ENCODE results near the gene SEC14L1.

SEC14L1 gene

GRCh38 chr17:77165577-77165976, 24.8 kb downstream of the SEC14L1 start:
- DNase-seq: no peak

GRCh38 chr17:77167472-77168306, 26.9 kb downstream of the SEC14L1 start:
- DNase-seq: no peak

- no peak for DNase-seq
These were observed 32.3 kb downstream of the SEC14L1 start for GRCh38 chr17:77173104-77173503.

- no peak for DNase-seq
These were observed 34.3 kb downstream of the SEC14L1 start for GRCh38 chr17:77174928-77175661.

- DNase-seq: no peak
These were observed 36.4 kb downstream of the SEC14L1 start for GRCh38 chr17:77177002-77177741.

- DNase-seq: no peak
These were observed 37.3 kb downstream of the SEC14L1 start for GRCh38 chr17:77178050-77178449.

GRCh38 chr17:77178563-77178962, 37.8 kb downstream of the SEC14L1 start:
- no peak for DNase-seq

GRCh38 chr17:77180503-77181357, 40.0 kb downstream of the SEC14L1 start:
- DNase-seq: no peak

DNA sequence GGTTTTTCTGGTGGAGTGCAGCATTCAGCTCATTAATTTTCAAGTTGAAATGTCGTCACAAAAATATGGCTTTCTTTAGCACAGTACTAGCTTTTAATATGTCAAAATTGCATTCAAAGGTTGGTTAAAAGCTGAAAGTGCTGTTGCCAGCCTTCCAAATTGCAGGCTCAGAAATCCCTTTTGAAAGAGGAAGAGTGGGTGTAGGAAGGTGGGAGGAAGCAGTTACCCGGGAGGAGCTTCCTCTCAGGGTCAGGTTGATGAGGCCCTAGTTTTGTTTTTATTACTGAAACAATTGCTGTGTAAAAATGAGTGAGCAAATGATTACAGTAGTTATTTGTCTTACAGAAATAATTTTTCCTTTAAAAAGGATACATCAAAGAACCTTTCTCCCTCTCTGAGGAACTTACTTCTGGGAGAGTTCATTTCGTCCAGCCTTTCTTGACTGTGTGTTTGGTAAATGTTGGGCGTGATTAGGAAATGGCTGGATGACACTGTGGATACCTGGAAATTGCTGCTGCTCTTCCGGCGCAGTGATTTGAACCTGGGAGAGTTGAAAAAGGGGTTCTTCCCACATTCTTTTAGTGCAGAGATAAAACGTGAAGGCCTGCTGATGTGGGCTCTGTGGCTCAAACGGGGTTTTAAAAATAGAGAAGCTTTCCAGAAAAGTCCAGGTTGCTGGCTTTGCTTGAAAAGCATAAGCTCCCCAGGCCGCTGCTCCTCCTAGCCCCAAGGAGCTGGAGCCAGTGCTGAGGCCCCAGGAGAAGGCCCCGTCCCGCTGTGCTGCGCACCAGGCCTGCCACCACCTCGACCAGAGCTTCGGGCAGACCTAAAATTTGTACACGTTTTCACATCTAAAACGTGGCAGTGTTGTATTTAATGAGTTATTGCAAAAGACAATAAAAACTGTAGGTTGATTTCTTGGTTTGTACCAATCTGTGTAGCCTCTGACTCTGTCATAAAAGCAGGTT, 41.7 kb downstream of the SEC14L1 start:
- no peak for DNase-seq

DNA sequence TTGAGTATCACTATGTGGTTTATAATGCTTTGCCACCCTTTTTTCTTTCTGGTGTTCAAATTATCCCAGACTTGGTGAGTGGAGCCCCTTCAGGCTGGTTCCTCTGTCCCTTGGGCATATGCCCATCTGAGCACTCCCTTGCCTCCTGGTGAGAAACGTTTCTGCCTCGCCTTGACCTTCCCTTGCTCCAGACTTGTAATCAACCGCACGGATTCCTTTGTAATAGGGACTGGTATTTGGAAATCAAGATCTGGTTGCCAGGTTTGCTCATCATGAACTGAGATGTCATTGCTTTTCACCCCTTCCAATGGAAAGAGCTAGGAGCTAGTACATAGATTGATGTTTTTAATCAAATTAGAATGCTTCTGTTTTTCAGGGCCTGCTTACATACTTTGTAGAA, 43.7 kb downstream of the SEC14L1 start:
- no peak for DNase-seq

DNA sequence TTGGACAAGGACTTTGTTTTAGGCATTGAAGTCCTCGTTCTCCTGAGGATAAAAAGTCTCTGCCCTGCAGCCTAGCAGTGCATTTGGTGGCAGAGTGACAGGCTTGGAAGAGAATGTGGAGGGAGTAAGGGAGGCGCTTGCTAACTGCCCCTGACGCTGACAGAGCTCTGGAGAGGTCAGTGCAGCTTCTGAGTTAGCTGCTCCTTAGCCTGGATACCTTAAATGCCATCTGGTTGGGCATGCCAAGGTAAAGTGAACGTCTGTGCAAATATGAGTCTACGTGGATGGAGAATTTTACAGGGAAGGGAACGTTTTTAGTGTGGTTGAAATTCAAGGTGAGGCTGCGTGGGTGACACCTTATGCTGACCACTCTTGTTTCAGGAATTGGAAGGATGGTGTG, 44.4 kb downstream of the SEC14L1 start:
- DNase-seq: no peak

GRCh38 chr17:77186141-77186604, 45.4 kb downstream of the SEC14L1 start:
- no peak for DNase-seq

GRCh38 chr17:77188084-77189066, 47.6 kb downstream of the SEC14L1 start:
- no peak for DNase-seq

DNA sequence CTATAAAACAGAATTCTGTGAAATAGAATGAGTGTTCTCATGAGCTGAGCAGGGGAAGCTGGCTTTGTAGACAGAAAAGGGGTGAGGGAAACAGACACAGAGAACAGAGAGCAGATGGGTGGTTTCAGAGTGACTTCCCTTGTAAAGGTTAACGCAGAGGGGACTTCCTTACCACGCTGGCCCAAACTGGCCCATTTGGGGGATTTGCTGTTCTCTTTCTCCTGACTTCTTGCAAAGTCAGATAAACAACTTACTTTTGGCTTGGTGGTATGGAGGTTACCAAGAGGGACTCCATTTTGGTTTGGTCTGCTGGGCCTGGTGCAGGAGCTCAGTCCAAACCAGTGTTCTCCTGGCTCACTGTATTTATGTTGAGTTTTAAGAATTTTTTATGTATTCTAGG, 48.4 kb downstream of the SEC14L1 start:
- no peak for DNase-seq

DNA sequence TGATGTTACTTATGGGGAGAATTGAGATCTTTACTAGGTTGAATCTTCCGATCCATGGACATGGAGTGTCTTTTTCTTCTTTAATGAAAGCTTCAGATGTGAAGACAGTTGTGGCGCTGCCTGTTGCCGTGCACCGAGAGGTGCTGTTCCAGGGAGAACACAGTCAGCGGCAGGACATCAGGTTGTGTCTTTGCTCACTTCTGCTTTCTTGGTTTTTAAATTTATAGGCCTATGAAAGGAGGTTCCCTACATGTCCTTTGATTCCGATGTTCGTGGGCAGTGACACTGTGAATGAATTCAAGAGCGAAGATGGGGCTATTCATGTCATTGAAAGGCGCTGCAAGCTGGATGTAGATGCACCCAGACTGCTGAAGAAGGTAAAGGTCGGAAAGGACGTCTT, 49.8 kb downstream of the SEC14L1 start:
- DNase-seq: no peak

DNA sequence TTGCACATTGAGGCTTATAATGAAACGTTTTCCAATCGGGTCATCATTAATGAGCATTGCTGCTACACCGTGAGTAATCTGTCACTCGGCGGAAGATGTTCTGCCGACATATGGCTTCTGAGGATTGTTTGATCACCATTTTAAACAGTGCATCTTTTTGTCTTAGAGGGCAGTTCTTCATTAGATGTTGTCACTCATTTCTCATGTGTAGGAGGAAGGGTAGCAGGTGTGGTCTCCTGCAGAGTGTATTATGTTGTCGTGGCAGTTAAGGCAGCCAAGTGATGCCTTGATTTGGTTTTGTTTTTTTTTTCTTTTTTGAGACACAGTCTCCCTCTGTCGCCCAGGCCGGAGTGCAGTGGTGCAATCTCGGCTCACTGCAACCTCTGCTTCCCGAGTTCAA, 50.5 kb downstream of the SEC14L1 start:
- DNase-seq: no peak

DNA sequence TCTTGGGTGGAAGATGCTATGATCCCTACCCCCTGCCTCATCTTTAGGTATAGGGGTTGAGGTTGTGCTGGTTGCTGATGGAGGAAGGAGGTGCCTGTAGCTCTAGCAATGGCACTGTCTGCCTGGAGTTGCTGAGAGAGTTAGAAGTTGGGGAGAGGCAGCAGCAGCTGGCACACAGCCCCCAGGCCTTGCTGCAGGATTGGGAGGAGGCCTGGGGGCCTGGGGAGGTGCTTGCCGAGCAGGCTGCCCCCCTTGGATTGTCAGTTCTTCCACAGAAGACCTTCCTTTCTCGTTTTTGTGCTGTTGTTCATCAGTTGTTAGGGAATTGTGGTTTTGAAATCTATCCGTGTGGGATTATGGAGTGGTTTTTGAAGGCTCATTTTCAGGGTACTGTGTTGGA, 52.9 kb downstream of the SEC14L1 start:
- DNase-seq: no peak

DNA sequence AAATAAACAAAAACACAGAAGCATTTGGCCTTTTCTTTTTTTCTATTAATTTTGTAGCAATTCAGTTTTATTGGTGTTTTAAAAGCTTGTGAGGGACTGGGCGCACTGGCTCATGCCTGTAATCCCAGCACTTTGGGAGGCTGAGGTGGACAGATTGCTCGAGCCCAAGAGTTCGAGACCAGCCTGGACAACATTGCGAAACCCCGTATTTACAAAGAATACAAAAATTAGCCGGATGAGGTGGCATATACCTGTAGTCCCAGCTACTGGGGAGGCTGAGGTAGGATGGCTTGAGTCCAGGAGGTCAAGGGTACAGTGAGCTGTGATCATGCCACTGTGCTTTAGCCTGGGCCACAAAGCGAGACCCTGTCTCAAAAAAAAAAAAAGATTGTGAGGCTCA, 53.4 kb downstream of the SEC14L1 start:
- no peak for DNase-seq

DNA sequence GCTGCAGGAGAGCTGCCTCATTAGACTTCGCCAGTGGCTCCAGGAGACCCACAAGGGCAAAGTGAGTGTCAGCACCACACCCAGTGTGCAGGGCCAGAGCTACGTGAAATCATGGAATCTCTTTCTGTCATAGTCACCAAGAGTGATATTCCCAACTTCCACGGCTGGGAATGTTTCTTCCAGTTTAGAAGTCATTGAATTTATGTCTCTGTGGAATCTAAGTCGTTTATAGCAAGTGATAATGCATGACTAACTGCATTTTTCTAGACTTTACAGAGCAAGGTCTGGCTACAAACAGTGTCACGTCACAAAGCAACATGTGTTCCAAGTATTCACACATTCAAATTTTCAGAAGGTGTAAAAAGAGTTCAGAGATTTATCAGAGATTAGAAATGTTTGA, 55.5 kb downstream of the SEC14L1 start:
- no peak for DNase-seq

- DNase-seq: no peak
These were observed 56.3 kb downstream of the SEC14L1 start for GRCh38 chr17:77197115-77197514.

All from activated CD4-positive, alpha-beta T cell treated with anti-CD3 and anti-CD28 coated beads, Interleukin-2, amount 50 U/mL, for 4 hours (primary cell).